ENCODE data around the gene TTC32. TPM values are rescaled to one million over a fixed set of nuclear protein-coding genes. Genes with fewer than 3 reads are reported as not detected.

TTC32 gene
- polyA plus RNA-seq (2013, experiment 1 of 2) = 10.5 TPM
- 9.8 TPM for polyA plus RNA-seq (2013, experiment 2 of 2)

GRCh38 chr2:19901442-19902215 lies at the start of gene TTC32:
Gene TTC32, minus strand, starts transcription at chr2:19901983. Its CDS starts 129 bp downstream, at chr2:19901854.
- no peaks in the 10 kb centered on the region for H3K9me3 ChIP-seq (ENCODE audit: control insufficient read depth, low read length)
- peaks cover 4% of the 10 kb centered on the region for H3K4me1 ChIP-seq (ENCODE audit: control insufficient read depth, insufficient read depth, low read length, poor library complexity, severe bottlenecking)
- peak within 1 kb of the TSS; percentile 95 for H3K27ac ChIP-seq (ENCODE audit: low read depth, low read length, severe bottlenecking)
- WGBS, 2 experiments (ENCODE audit: insufficient coverage in 2 of 2) = 3 to 4% methylated on average over 51 to 60 of the region's 65 CpGs
- H3K36me3 ChIP-seq (ENCODE audit: control insufficient read depth, insufficient read depth, low read length) = no peaks in the 10 kb centered on the region
- H3K4me3 ChIP-seq (ENCODE audit: extremely low read depth, insufficient read depth, low read length, poor library complexity, severe bottlenecking) = peak within 1 kb of the TSS; percentile 73

DNA sequence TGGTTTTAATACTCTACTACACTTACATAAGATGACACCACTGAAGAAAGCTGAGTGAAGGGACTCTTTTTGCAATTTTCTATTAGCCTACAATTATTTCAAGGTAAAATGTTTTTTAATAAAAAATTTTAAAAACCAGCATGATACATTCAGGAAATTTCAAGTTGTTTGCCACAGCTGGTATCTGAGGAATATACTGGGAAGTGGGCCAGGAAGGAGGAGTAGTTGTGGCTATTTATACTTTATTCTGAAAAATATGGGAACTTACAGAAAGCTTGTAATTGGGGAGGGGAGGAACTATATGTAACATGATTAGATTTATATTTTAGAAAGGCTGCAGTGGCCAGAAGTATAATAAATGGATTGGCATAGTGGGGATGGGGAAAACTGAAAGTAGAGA lies 47.3 kb upstream of the TTC32 start:
- H3K9me3 ChIP-seq (ENCODE audit: control insufficient read depth, low read length) = no peaks in the 10 kb centered on the region
- no peak overlapping the region for H3K4me3 ChIP-seq (ENCODE audit: extremely low read depth, insufficient read depth, low read length, poor library complexity, severe bottlenecking)
- peaks cover 10% of the 10 kb centered on the region for H3K36me3 ChIP-seq (ENCODE audit: control insufficient read depth, insufficient read depth, low read length)
- H3K27ac ChIP-seq (ENCODE audit: low read depth, low read length, severe bottlenecking) = no peak overlapping the region
- no peaks in the 10 kb centered on the region for H3K4me1 ChIP-seq (ENCODE audit: control insufficient read depth, insufficient read depth, low read length, poor library complexity, severe bottlenecking)

- H3K27ac ChIP-seq (ENCODE audit: low read depth, low read length, severe bottlenecking) = no peak overlapping the region
- WGBS, 2 experiments (ENCODE audit: insufficient coverage in 2 of 2) = 82 to 94% methylated on average over 2 of the region's 4 CpGs
- peaks cover 1% of the 10 kb centered on the region for H3K36me3 ChIP-seq (ENCODE audit: control insufficient read depth, insufficient read depth, low read length)
- H3K4me3 ChIP-seq (ENCODE audit: extremely low read depth, insufficient read depth, low read length, poor library complexity, severe bottlenecking) = no peak overlapping the region
- H3K9me3 ChIP-seq (ENCODE audit: control insufficient read depth, low read length) = no peaks in the 10 kb centered on the region
- no peaks in the 10 kb centered on the region for H3K4me1 ChIP-seq (ENCODE audit: control insufficient read depth, insufficient read depth, low read length, poor library complexity, severe bottlenecking)
These were observed 45.6 kb upstream of the TTC32 start for GRCh38 chr2:19947184-19947940.

DNA sequence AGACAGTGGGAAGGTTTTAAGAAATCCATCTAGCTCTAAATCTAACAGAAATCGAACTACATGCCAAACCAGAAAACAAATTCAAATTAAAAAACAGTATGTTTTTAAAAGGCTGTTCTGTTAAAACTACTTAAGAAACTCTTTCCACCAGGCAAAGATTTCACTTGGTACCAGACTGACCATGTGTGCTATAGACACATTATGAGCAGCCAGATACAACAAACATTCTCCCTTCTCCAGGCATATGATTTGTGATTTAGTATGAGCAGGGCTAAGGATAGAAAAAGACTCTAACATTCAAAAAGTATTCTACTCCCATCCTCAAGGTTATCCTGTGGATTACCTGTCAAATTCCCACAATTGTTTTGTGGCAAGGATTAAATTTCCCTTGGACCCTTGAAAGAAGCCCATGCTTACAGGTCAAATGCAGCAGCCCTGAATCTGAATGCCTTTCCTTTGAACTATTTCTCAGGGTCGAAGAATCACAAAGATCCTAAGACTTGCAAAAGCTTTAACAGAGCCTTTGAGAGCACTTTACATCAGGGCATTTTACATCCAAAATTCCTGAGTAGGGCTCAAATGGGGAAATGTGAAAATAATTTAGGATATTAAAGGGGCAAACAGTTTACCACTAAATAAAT lies 42.5 kb upstream of the TTC32 start:
- H3K27ac ChIP-seq (ENCODE audit: low read depth, low read length, severe bottlenecking) = no peak overlapping the region
- WGBS, 2 experiments (ENCODE audit: insufficient coverage in 2 of 2) = 40 to 50% methylated on average over 1 of the region's 2 CpGs
- H3K36me3 ChIP-seq (ENCODE audit: control insufficient read depth, insufficient read depth, low read length) = peaks cover 5% of the 10 kb centered on the region
- H3K9me3 ChIP-seq (ENCODE audit: control insufficient read depth, low read length) = no peaks in the 10 kb centered on the region
- H3K4me1 ChIP-seq (ENCODE audit: control insufficient read depth, insufficient read depth, low read length, poor library complexity, severe bottlenecking) = no peaks in the 10 kb centered on the region
- no peak overlapping the region for H3K4me3 ChIP-seq (ENCODE audit: extremely low read depth, insufficient read depth, low read length, poor library complexity, severe bottlenecking)

DNA sequence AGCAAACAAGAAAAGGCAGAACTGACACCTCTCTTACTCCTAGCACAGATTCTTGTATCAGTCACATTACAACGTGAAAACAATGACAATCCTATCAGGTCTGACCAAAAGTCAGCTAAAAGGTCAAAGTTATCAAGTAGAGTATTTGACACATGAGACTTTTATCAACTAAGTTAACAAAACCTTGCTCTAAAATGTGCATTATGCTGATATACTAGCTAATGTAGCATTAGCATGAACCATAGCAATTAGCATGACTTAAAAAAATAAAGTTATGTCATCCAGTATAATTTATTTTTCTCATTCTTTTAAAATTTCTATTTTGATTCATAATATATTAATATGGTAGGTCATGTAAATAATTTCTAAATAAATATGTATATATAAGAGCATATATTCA lies 41.4 kb upstream of the TTC32 start:
- peaks cover 7% of the 10 kb centered on the region for H3K36me3 ChIP-seq (ENCODE audit: control insufficient read depth, insufficient read depth, low read length)
- H3K4me1 ChIP-seq (ENCODE audit: control insufficient read depth, insufficient read depth, low read length, poor library complexity, severe bottlenecking) = no peaks in the 10 kb centered on the region
- no peaks in the 10 kb centered on the region for H3K9me3 ChIP-seq (ENCODE audit: control insufficient read depth, low read length)
- H3K27ac ChIP-seq (ENCODE audit: low read depth, low read length, severe bottlenecking) = no peak overlapping the region
- no peak overlapping the region for H3K4me3 ChIP-seq (ENCODE audit: extremely low read depth, insufficient read depth, low read length, poor library complexity, severe bottlenecking)
- WGBS, 2 experiments (ENCODE audit: insufficient coverage in 2 of 2) = 80% methylated on average over 1 of the region's 1 CpG; no CpG with 5 or more reads in 1 of the 2 experiments

GRCh38 chr2:19942199-19942598 lies 40.4 kb upstream of the TTC32 start:
- Histone ChIP-seq H3K36me3 (ENCODE audit: control insufficient read depth, insufficient read depth, low read length) (peaks cover 17% of the 10 kb centered on the region), H3K27ac (ENCODE audit: low read depth, low read length, severe bottlenecking) (no peak overlapping the region), H3K4me1 (ENCODE audit: control insufficient read depth, insufficient read depth, low read length, poor library complexity, severe bottlenecking) (no peaks in the 10 kb centered on the region), H3K4me3 (ENCODE audit: extremely low read depth, insufficient read depth, low read length, poor library complexity, severe bottlenecking) (no peak overlapping the region), H3K9me3 (ENCODE audit: control insufficient read depth, low read length) (no peaks in the 10 kb centered on the region)

GRCh38 chr2:19937004-19937403 lies 35.2 kb upstream of the TTC32 start:
- Histone ChIP-seq H3K4me1 (ENCODE audit: control insufficient read depth, insufficient read depth, low read length, poor library complexity, severe bottlenecking) (peaks cover 4% of the 10 kb centered on the region), H3K4me3 (ENCODE audit: extremely low read depth, insufficient read depth, low read length, poor library complexity, severe bottlenecking) (no peak overlapping the region), H3K27ac (ENCODE audit: low read depth, low read length, severe bottlenecking) (no peak overlapping the region), H3K36me3 (ENCODE audit: control insufficient read depth, insufficient read depth, low read length) (peaks cover 31% of the 10 kb centered on the region), H3K9me3 (ENCODE audit: control insufficient read depth, low read length) (no peaks in the 10 kb centered on the region)
- WGBS, 2 experiments (ENCODE audit: insufficient coverage in 2 of 2) = no CpG with 5 or more reads among the region's 4 CpGs

DNA sequence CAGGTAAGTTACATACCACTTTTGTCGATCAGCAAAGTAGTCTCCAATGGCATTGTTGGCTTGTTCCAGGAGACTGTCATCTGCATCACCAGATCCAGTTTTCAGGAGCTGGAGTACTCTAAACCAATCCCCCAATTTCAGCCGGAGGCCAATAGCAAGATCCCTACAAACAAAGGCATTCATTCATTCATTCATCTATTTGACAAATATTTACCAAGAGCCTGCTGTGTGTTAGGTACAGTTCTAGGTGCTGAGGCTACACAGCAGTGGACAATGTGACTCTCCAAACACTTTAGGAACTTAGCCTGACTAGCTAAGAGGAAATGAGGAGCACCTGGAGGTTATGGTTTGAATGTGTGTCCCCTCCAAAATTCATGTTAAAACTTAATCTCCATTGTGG lies 34.4 kb upstream of the TTC32 start:
- WGBS, 2 experiments (ENCODE audit: insufficient coverage in 2 of 2) = 100% methylated on average over 1 to 2 of the region's 2 CpGs
- Histone ChIP-seq H3K27ac (ENCODE audit: low read depth, low read length, severe bottlenecking) (no peak overlapping the region), H3K4me1 (ENCODE audit: control insufficient read depth, insufficient read depth, low read length, poor library complexity, severe bottlenecking) (peaks cover 4% of the 10 kb centered on the region), H3K36me3 (ENCODE audit: control insufficient read depth, insufficient read depth, low read length) (peaks cover 32% of the 10 kb centered on the region), H3K4me3 (ENCODE audit: extremely low read depth, insufficient read depth, low read length, poor library complexity, severe bottlenecking) (no peak overlapping the region), H3K9me3 (ENCODE audit: control insufficient read depth, low read length) (no peaks in the 10 kb centered on the region)

GRCh38 chr2:19933351-19933981 lies 31.7 kb upstream of the TTC32 start:
- Histone ChIP-seq H3K9me3 (ENCODE audit: control insufficient read depth, low read length) (no peaks in the 10 kb centered on the region), H3K4me1 (ENCODE audit: control insufficient read depth, insufficient read depth, low read length, poor library complexity, severe bottlenecking) (peaks cover 4% of the 10 kb centered on the region), H3K36me3 (ENCODE audit: control insufficient read depth, insufficient read depth, low read length) (peaks cover 47% of the 10 kb centered on the region), H3K27ac (ENCODE audit: low read depth, low read length, severe bottlenecking) (peak overlapping the region; percentile 80), H3K4me3 (ENCODE audit: extremely low read depth, insufficient read depth, low read length, poor library complexity, severe bottlenecking) (no peak overlapping the region)
- WGBS, 2 experiments (ENCODE audit: insufficient coverage in 2 of 2) = 100% methylated on average over 1 to 3 of the region's 5 CpGs

GRCh38 chr2:19932928-19933327 lies 31.1 kb upstream of the TTC32 start:
- 79 to 100% methylated on average over 2 of the region's 2 CpGs for WGBS, 2 experiments (ENCODE audit: insufficient coverage in 2 of 2)
- peaks cover 47% of the 10 kb centered on the region for H3K36me3 ChIP-seq (ENCODE audit: control insufficient read depth, insufficient read depth, low read length)
- peaks cover 4% of the 10 kb centered on the region for H3K4me1 ChIP-seq (ENCODE audit: control insufficient read depth, insufficient read depth, low read length, poor library complexity, severe bottlenecking)
- no peak overlapping the region for H3K4me3 ChIP-seq (ENCODE audit: extremely low read depth, insufficient read depth, low read length, poor library complexity, severe bottlenecking)
- H3K27ac ChIP-seq (ENCODE audit: low read depth, low read length, severe bottlenecking) = peak overlapping the region; percentile 80
- no peaks in the 10 kb centered on the region for H3K9me3 ChIP-seq (ENCODE audit: control insufficient read depth, low read length)
